ENCODE measurements around the gene UGP2. TPM values are rescaled to one million over a fixed set of nuclear protein-coding genes. Genes with fewer than 3 reads are reported as not detected.

The UGP2 gene
- total RNA-seq, 1 experiment from 2014 or later: 883 TPM

- Histone ChIP-seq H3K56ac (ENCODE audit: insufficient read length, low read depth, low read length) (no peak overlapping the region), H3K18ac (ENCODE audit: insufficient read length, low read depth, low read length) (no peak overlapping the region), H3K9me3 (ENCODE audit: control insufficient read depth, low read depth, low read length) (no peaks in the 10 kb centered on the region), H2BK5ac (ENCODE audit: insufficient read length, low read length) (no peak overlapping the region), H3K23ac (ENCODE audit: insufficient read length, low read depth, low read length) (no peak overlapping the region), H3K4me2 (ENCODE audit: insufficient read depth, insufficient read length, low read length) (peak overlapping the region; percentile 99), H3K79me2 (ENCODE audit: insufficient read depth, low read length) (peaks cover 44% of the 10 kb centered on the region), H2BK12ac (ENCODE audit: insufficient read length, low read depth, low read length) (no peak overlapping the region), H4K5ac (ENCODE audit: insufficient read length, low read depth, low read length) (no peak overlapping the region), H2BK15ac (ENCODE audit: low read depth, low read length) (no peak overlapping the region), H3K23me2 (ENCODE audit: insufficient read length, low read depth, low read length, poor library complexity, severe bottlenecking) (peaks cover 14% of the 10 kb centered on the region), H3K27ac (ENCODE audit: insufficient read length, low read depth, low read length) (peak overlapping the region; percentile 86), H3K4ac (ENCODE audit: low read depth, low read length) (no peak overlapping the region), H4K91ac (ENCODE audit: insufficient read length, low read depth, low read length) (no peak overlapping the region), H4K20me1 (ENCODE audit: control insufficient read depth, insufficient read depth, insufficient read length) (no peaks in the 10 kb centered on the region), H4K8ac (replicated peaks; ENCODE audit: insufficient read length, low read depth, low read length) (no peak overlapping the region), H2AK5ac (ENCODE audit: insufficient read length, low read length) (no peak overlapping the region), H3K79me1 (ENCODE audit: insufficient read depth, low read depth, low read length, poor library complexity, severe bottlenecking) (no peaks in the 10 kb centered on the region), H3K14ac (ENCODE audit: insufficient read depth, low read length) (no peak overlapping the region; the same call in 1 of the 2 replicates), H3K4me1 (ENCODE audit: insufficient read depth, low read length) (no peaks in the 10 kb centered on the region), H3K9ac (ENCODE audit: extremely low read depth, insufficient read length, low read length) (peak overlapping the region; percentile 98), H3K27me3 (ENCODE audit: insufficient read depth, low read length) (no peaks in the 10 kb centered on the region), H2BK120ac (ENCODE audit: low read depth, low read length, poor library complexity, severe bottlenecking) (no peak overlapping the region), H2BK20ac (ENCODE audit: low read depth, low read length, poor library complexity, severe bottlenecking) (no peak overlapping the region), H2AFZ (ENCODE audit: low read length) (no peak overlapping the region), H3T11ph (ENCODE audit: low read length) (no peak overlapping the region)
- peaks cover 33 to 56% (median 51%) of the 10 kb centered on the region in 3 experiments for H3K36me3 Mint-ChIP-seq (ENCODE audit: insufficient read depth in 1 of 3, low read depth in 3 of 3)
- no peaks in the 10 kb centered on the region for H3K27me3 Mint-ChIP-seq (ENCODE audit: low read depth)
- DNase-seq: no peak
- peak overlapping the region; percentile 80 to 100 (median 98) for H3K27ac Mint-ChIP-seq
- peaks cover 57 to 59% of the 10 kb centered on the region in 2 experiments for H3K4me1 Mint-ChIP-seq
- WGBS (ENCODE audit: extremely low coverage, insufficient read length, low lambda C conversion rate): no CpG with 5 or more reads among the region's 3 CpGs
- no peak for TF ChIP-seq CTCF (conservative IDR thresholded peaks at IDR 0.05)
- peak overlapping the region; percentile 99 to 100 for H3K4me3 Mint-ChIP-seq
- H3K9me3 Mint-ChIP-seq: peaks cover 2% of the 10 kb centered on the region in 2 experiments; a peak in 2 of 5 replicates
Measured at GRCh38 chr2:63844616-63845015, 2.9 kb downstream of the UGP2 start.

Data from H9 (cell line).